SU-DHL-6 (cell line): ENCODE results near the gene GPR161.
"Not testable (repeated sequence)": the region's sequence is repeated elsewhere in the genome, so short reads cannot be mapped to it uniquely, and the experiment has no call there.

Source experiments
- H2AFZ ChIP-seq: fragments of 200-600 bp; sonication (generic); 2 replicates; pipeline ENCODE4 v1.6.1; 2014; ENCODE audit warnings: low read depth, mild to moderate bottlenecking, moderate library complexity, mixed read lengths, antibody characterized with exemption, low read length; ENCODE audit not compliant: severe bottlenecking
- H3F3A ChIP-seq: fragments of 200-600 bp; shearing (Covaris generic); 2 replicates; pipeline ENCODE4 v1.6.0; 2016; ENCODE audit warnings: antibody characterized with exemption, mild to moderate bottlenecking; ENCODE audit not compliant: insufficient read depth
- H3K27ac ChIP-seq: fragments of 200-600 bp; sonication (generic); 2 replicates; pipeline ENCODE4 v1.5.1; 2016; ENCODE audit warnings: low read depth, mild to moderate bottlenecking, low read length, moderate library complexity, mixed read lengths
- H3K27me3 ChIP-seq: fragments of 200-600 bp; sonication (generic), shearing (Covaris generic); 2 replicates; pipeline ENCODE4 v1.6.0; 2014; ENCODE audit warnings: mild to moderate bottlenecking, low read length
- H3K36me3 ChIP-seq: fragments of 200-600 bp; sonication (generic); 2 replicates; pipeline ENCODE4 v1.6.1; 2014; ENCODE audit warnings: mild to moderate bottlenecking, low read length, mixed read lengths
- H3K4me2 ChIP-seq: fragments of 300-600, 200-600 bp; shearing (Covaris generic), sonication (generic); 2 replicates; pipeline ENCODE4 v1.6.0; 2014; ENCODE audit warnings: low read length, low read depth, mild to moderate bottlenecking; ENCODE audit not compliant: poor library complexity, severe bottlenecking
- H3K4me3 ChIP-seq: fragments of 200-600 bp; sonication (generic); 2 replicates; pipeline ENCODE4 v1.5.1; 2014; ENCODE audit warnings: antibody characterized with exemption, low read length, mild to moderate bottlenecking, mixed read lengths; ENCODE audit not compliant: insufficient read depth, poor library complexity, severe bottlenecking
- H3K79me2 ChIP-seq: fragments of 200-600 bp; sonication (generic); 2 replicates; pipeline ENCODE4 v1.6.1; 2014; ENCODE audit warnings: mild to moderate bottlenecking, low read length, moderate library complexity; ENCODE audit not compliant: insufficient read depth
- H3K9ac ChIP-seq: fragments of 200-600 bp; sonication (generic); 2 replicates; pipeline ENCODE4 v1.7.0; 2014; ENCODE audit warnings: mild to moderate bottlenecking, low read length
- H3K9me2 ChIP-seq: fragments of 200-600 bp; sonication (generic); replicated peaks from 2 replicates; pipeline ENCODE4 v1.6.1; 2014; ENCODE audit warnings: low read length; ENCODE audit not compliant: insufficient read depth
- H3K9me3 ChIP-seq: fragments of 200-600 bp; sonication (generic); 2 replicates; pipeline ENCODE4 v1.6.1; 2014; ENCODE audit warnings: low read length, mixed read lengths; ENCODE audit not compliant: insufficient read depth
- H4K20me1 ChIP-seq: fragments of 200-600 bp; sonication (generic); 2 replicates; pipeline ENCODE4 v1.6.1; 2014; ENCODE audit warnings: low read depth, mild to moderate bottlenecking, antibody characterized with exemption, low read length, moderate library complexity, mixed read lengths
- EZH2phosphoT487 ChIP-seq: fragments of 200-600 bp; sonication (generic), shearing (Covaris generic); conservative IDR thresholded peaks from 2 replicates; pipeline ENCODE4 v1.6.1; 2018; ENCODE audit warnings: mild to moderate bottlenecking, antibody characterized with exemption, low read length, moderate library complexity, mixed read lengths
- TF ChIP-seq, protein P1 (sequence below): fragments of 200-600 bp; sonication (generic); IDR thresholded peaks from one replicate; pipeline ENCODE4 v1.5.1; 2017; ENCODE audit warnings: antibody characterized with exemption, mild to moderate bottlenecking, low read length, moderate library complexity; ENCODE audit not compliant: insufficient read depth, poor library complexity, severe bottlenecking

Gene GPR161

DNA sequence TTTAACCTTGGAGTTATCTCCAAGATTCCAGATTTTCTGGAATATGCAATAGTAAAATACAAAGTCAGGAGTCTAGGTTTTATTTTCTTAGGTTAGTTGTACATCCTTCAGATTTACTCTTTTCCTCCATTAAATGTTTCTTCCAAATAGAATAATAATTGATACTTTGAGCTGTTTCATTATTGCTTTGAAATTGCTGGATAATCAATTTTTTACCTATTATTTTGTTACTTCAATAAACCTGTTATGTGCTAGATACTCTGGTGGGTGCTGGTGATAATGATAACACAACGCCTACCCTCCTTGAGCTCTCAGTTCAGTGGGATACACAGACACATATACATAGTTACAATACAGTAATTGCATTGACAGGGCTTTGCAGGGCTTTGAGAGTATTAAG, 79.4 kb downstream of the GPR161 start:
- H3K9ac ChIP-seq, result no peak overlapping the region
- no peaks in the 10 kb centered on the region for H3K27me3 ChIP-seq
- no peaks in the 10 kb centered on the region for H3K9me2 ChIP-seq
- no peak overlapping the region for H2AFZ ChIP-seq
- H3K9me3 ChIP-seq, result no peaks in the 10 kb centered on the region
- TF ChIP-seq EZH2phosphoT487, result no peak
- TF ChIP-seq, protein P1, sequence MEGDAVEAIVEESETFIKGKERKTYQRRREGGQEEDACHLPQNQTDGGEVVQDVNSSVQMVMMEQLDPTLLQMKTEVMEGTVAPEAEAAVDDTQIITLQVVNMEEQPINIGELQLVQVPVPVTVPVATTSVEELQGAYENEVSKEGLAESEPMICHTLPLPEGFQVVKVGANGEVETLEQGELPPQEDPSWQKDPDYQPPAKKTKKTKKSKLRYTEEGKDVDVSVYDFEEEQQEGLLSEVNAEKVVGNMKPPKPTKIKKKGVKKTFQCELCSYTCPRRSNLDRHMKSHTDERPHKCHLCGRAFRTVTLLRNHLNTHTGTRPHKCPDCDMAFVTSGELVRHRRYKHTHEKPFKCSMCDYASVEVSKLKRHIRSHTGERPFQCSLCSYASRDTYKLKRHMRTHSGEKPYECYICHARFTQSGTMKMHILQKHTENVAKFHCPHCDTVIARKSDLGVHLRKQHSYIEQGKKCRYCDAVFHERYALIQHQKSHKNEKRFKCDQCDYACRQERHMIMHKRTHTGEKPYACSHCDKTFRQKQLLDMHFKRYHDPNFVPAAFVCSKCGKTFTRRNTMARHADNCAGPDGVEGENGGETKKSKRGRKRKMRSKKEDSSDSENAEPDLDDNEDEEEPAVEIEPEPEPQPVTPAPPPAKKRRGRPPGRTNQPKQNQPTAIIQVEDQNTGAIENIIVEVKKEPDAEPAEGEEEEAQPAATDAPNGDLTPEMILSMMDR, result no peak
- H3F3A ChIP-seq, result no peaks in the 10 kb centered on the region
- no peak overlapping the region for H3K27ac ChIP-seq
- no peaks in the 10 kb centered on the region for H3K36me3 ChIP-seq
- H3K4me3 ChIP-seq, result no peak overlapping the region
- no peak overlapping the region for H3K4me2 ChIP-seq
- H3K79me2 ChIP-seq, result no peaks in the 10 kb centered on the region
- H4K20me1 ChIP-seq, result no peaks in the 10 kb centered on the region

DNA sequence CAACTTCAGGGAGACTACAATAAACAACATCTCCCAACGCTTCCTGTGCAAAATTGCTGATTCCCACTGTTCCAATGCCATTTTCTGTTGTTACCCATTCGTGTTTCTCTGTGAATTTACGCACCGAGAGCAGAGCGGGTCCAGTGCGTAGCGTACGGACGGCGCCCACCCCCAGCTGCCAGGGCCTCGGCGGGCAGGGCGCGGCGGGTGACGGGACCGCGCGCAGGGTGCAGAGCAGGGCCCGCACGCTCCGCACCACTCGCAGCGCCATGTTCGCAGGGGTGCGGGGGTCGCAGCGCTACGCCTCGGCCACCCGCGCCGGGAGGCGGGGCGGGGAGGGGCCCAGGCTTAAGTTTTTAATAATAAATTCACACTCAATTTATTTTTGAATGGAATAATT, 80.6 kb downstream of the GPR161 start:
- H2AFZ ChIP-seq, H3K9me2 ChIP-seq, H3K36me3 ChIP-seq, H3K9ac ChIP-seq, H3F3A ChIP-seq, H3K27me3 ChIP-seq, H3K27ac ChIP-seq, H3K79me2 ChIP-seq, H4K20me1 ChIP-seq, H3K4me3 ChIP-seq, H3K9me3 ChIP-seq, H3K4me2 ChIP-seq: not testable (repeated sequence)

- Histone ChIP-seq H3K4me2 (no peak overlapping the region), H3K4me3 (no peak overlapping the region), H4K20me1 (no peaks in the 10 kb centered on the region), H3K27me3 (no peaks in the 10 kb centered on the region), H2AFZ (no peak overlapping the region), H3K9me2 (no peaks in the 10 kb centered on the region), H3K36me3 (no peaks in the 10 kb centered on the region), H3K9ac (no peak overlapping the region), H3K27ac (no peak overlapping the region), H3K79me2 (no peaks in the 10 kb centered on the region), H3K9me3 (no peaks in the 10 kb centered on the region), H3F3A (no peaks in the 10 kb centered on the region)
- no peak for TF ChIP-seq EZH2phosphoT487
- TF ChIP-seq, protein P1, result no peak
These were observed 82.6 kb downstream of the GPR161 start for GRCh38 chr1:168054117-168054516.

DNA sequence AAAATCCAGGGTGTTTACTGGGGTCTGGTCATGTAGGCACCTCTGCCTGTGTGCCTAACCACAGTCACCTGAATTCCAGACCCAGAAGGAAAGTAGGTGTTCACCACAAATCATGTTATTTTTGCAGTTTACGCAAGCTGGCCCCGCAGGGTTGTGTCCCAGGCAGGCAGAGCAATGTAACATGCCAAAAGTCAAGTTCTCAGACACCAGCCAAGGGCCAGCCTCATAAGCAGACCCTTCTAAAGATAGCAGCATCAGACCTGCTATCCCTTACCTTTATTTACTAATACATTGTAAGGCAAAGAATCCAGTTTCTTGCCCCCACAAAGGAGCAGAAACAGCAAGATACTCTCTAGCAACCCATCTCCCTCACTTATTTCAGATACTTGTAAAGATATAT, 83.0 kb downstream of the GPR161 start:
- no peak overlapping the region for H3K4me3 ChIP-seq

More for the DNA sequence above, 83.0 kb downstream of the GPR161 start:
- no peaks in the 10 kb centered on the region for H4K20me1 ChIP-seq
- H3K79me2 ChIP-seq, result no peaks in the 10 kb centered on the region
- no peak overlapping the region for H3K9ac ChIP-seq
- H2AFZ ChIP-seq, result no peak overlapping the region
- no peak for TF ChIP-seq EZH2phosphoT487
- no peaks in the 10 kb centered on the region for H3F3A ChIP-seq
- no peaks in the 10 kb centered on the region for H3K27me3 ChIP-seq
- no peaks in the 10 kb centered on the region for H3K9me2 ChIP-seq
- H3K4me2 ChIP-seq, result no peak overlapping the region
- H3K36me3 ChIP-seq, result no peaks in the 10 kb centered on the region
- H3K9me3 ChIP-seq, result no peaks in the 10 kb centered on the region
- no peak overlapping the region for H3K27ac ChIP-seq
